NT2/D1 (cell line): ENCODE results near the gene MBD2.
"Not testable (repeated sequence)": the region's sequence is repeated elsewhere in the genome, so short reads cannot be mapped to it uniquely, and the experiment has no call there.

Experiments
- YY1 ChIP-seq: IDR thresholded peaks from 2 replicates; pipeline ENCODE4 v1.6.1; 2011; ENCODE audit not compliant: insufficient read length, insufficient read depth
- ZNF274 ChIP-seq: IDR thresholded peaks from 2 replicates; pipeline ENCODE4 v1.6.1; 2011; ENCODE audit warnings: mild to moderate bottlenecking, low read depth, low read length

DNA sequence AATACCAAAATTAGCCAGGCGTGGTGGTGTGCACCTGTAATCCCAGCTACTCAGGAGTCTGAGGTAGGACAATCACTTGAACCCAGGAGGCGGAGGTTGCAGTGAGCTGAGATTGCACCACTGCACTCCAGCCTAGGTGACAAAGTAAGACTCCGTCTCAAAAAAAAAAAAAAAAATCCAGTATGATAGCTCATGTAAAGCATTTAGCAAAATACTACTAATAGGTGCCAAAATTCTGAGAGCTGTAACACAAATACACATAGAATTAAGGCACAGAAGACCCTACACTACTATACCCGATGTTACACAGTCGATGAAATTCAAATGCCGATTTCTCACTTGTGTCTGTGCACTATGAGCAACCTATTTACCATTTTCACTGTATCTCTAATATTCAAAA is 5.7 kb downstream of the MBD2 start:
- TF ChIP-seq YY1, ZNF274: not testable (repeated sequence)
